Neutrophil (primary cell): Measurements from ENCODE around the gene COL6A2.

ENCODE experiments used
- H3K27ac ChIP-seq: fragments of 200-600 bp; sonication (generic); 2 replicates; pipeline ENCODE4 v1.5.1; 2016; ENCODE audit warnings: mild to moderate bottlenecking, moderate library complexity
- H3K27me3 ChIP-seq: fragments of 200-600 bp; sonication (generic); 2 replicates; pipeline ENCODE4 v1.6.0; 2016; ENCODE audit warnings: mild to moderate bottlenecking
- H3K36me3 ChIP-seq: fragments of 200-600 bp; sonication (generic); 2 replicates; pipeline ENCODE4 v1.5.1; 2017
- H3K4me1 ChIP-seq, 2 experiments: fragments of 200-600 bp in 1 of 2; sonication (generic) in 1 of 2; 1 replicate in 1 of 2; 2 replicates in 1 of 2; pipeline versions ENCODE4 v1.5.1 to v1.6.1; 2013 to 2016; ENCODE audit warnings: low read depth in 1 of 2, low read length in 1 of 2, mild to moderate bottlenecking in 1 of 2, moderate library complexity in 1 of 2; ENCODE audit not compliant: control insufficient read depth in 1 of 2, insufficient read depth in 1 of 2
- H3K4me3 ChIP-seq, 2 experiments: fragments of 200-600 bp in 1 of 2; sonication (generic) in 1 of 2; 1 replicate in 1 of 2; 2 replicates in 1 of 2; pipeline ENCODE4 v1.5.1; 2013 to 2016; ENCODE audit warnings: low read depth in 1 of 2, low read length in 1 of 2, mild to moderate bottlenecking in 1 of 2, moderate library complexity in 1 of 2
- H3K9me3 ChIP-seq: fragments of 200-600 bp; sonication (generic); 2 replicates; pipeline ENCODE4 v1.5.1; 2016
- TF ChIP-seq, protein P1 (sequence below): fragments of 200-600 bp; sonication (generic); IDR thresholded peaks from 2 replicates; pipeline ENCODE4 v1.5.1; 2016; ENCODE audit warnings: antibody characterized with exemption

The COL6A2 gene

DNA sequence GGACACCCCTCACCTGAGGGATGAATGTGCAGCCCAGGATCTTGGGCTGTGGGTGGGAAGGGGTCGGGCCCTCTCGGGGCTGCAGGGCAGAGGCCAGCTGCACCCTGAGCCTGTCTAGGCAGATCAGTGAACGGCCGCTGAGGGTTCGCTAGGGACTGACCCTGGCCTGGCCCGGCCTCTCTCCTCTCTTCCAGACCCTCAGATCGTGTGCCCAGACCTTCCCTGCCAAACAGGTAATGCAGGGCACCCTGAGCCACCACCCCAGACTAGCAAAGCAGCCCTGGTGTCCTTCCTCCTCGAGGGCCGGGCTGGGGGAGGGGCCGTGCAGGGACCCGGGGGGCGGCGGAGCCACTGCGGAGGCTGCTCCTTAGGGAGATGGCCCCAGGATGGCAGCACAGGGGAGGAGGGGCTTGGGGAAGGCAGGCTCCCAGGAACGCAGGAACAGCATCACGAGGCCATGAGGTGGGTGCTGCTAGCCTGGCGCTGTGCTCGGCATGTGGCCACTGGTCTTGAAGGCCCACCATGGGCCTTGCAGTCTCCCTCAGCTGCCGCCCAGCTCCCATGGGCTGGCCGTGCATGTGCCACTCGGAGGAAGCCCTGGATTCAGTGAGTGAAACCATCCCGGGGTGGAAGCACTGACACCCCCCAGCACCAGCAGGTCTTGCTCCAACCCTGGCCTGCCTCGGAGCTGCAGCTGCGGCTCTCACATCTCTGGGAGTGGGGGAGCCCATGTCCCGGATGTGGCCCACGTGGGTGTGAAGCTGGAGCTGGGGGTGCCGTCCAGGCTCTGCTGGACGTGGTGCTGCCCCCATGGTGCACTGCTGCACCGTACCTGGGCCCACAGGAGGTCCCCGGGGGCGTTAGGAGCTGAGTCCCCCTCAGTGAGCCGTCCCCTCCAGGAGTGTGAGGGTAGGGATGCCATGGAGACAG is 28.7 kb downstream of the COL6A2 start:
- H3K27ac ChIP-seq: no peak overlapping the region
- TF ChIP-seq, protein P1, sequence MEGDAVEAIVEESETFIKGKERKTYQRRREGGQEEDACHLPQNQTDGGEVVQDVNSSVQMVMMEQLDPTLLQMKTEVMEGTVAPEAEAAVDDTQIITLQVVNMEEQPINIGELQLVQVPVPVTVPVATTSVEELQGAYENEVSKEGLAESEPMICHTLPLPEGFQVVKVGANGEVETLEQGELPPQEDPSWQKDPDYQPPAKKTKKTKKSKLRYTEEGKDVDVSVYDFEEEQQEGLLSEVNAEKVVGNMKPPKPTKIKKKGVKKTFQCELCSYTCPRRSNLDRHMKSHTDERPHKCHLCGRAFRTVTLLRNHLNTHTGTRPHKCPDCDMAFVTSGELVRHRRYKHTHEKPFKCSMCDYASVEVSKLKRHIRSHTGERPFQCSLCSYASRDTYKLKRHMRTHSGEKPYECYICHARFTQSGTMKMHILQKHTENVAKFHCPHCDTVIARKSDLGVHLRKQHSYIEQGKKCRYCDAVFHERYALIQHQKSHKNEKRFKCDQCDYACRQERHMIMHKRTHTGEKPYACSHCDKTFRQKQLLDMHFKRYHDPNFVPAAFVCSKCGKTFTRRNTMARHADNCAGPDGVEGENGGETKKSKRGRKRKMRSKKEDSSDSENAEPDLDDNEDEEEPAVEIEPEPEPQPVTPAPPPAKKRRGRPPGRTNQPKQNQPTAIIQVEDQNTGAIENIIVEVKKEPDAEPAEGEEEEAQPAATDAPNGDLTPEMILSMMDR: no peak
- no peak overlapping the region for H3K4me3 ChIP-seq
- H3K4me1 ChIP-seq: no peaks in the 10 kb centered on the region
- no peaks in the 10 kb centered on the region for H3K36me3 ChIP-seq
- no peaks in the 10 kb centered on the region for H3K9me3 ChIP-seq
- no peaks in the 10 kb centered on the region for H3K27me3 ChIP-seq

DNA sequence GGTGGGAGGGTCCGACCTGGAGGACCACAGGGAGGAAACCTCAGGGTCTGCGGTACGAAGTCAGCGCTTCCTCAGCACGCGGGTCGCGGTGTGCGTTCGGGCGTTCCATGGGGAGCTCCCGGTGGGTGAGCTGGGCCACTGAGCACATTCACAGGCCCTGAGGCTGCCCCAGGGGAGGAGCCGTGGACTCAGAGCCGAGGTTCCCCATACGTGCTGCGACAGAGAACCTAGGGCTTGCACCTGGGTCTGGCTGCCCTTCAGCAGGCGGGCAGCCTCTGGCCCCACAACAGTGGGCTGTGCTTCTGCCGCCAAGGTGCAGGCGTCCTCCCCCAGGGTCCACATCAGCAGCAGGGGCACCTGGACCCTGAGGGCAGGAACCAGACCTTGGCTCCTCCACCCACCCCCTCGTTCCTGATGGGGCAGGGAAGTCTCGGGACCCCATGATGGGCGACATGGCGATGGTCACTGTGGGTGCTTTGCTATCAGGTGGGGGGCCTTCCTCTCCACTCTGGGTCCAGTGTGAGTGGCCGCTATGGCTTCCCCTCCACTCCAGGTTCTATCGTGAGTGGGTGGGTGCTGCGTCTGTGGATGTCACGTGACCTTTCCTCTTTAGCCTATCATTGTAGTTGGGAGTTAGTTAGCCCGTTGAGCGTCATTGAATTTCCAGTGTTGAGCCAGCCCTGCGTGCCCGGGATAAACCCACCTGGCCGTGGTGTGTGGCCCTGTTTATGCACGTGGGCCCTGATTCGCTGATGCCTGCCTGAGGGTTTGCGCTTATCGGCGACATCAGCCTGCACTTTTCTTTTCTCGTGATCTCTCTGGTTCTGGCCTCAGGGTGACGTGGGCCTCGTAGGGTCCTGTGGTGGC is 29.6 kb downstream of the COL6A2 start:
- Histone ChIP-seq H3K9me3 (no peaks in the 10 kb centered on the region), H3K4me1 (no peaks in the 10 kb centered on the region), H3K27ac (no peak overlapping the region), H3K36me3 (no peaks in the 10 kb centered on the region), H3K4me3 (no peak overlapping the region), H3K27me3 (no peaks in the 10 kb centered on the region)
- TF ChIP-seq, protein P1: no peak

DNA sequence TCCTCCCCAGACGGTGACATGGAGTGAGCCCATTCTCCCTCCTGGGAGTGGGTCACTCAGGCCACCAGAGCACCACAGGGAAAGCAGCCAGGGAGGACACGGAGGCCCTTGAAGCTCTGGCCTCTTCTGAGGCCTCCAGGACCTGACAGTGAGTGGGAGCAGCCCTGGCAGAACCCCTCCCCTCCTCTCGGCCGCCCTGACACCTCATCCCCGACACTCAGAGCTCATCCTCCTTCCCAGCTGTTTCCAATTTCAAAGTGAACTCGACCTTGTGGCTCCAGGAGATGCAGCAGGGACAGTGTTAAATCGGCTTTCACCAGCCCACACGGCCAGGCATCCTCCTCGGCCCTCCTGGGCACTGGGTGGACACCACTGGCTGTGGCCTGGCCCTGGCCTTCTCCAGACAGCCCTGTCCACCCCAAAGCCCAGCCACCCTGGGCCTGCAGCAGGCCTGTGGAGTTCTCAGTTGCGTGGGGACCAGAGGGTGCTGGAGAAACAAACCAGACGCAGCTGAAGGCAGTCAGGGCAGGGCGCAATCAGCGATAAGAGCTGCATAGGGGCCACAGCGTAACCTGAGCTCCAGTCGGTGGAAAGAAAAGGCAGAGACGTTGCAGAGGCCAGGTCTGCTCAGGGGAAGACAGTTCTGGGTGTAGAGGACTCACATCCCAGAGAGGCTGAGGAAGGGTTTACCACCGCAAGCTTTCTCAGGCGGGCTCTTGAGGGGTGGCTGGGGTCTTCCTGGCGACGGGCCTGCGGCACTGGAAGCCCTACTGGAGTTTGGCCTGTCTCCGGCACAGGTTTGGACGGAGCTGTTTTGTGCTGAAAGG is 30.4 kb downstream of the COL6A2 start:
- Histone ChIP-seq H3K36me3 (no peaks in the 10 kb centered on the region), H3K4me3 (no peak overlapping the region)

DNA sequence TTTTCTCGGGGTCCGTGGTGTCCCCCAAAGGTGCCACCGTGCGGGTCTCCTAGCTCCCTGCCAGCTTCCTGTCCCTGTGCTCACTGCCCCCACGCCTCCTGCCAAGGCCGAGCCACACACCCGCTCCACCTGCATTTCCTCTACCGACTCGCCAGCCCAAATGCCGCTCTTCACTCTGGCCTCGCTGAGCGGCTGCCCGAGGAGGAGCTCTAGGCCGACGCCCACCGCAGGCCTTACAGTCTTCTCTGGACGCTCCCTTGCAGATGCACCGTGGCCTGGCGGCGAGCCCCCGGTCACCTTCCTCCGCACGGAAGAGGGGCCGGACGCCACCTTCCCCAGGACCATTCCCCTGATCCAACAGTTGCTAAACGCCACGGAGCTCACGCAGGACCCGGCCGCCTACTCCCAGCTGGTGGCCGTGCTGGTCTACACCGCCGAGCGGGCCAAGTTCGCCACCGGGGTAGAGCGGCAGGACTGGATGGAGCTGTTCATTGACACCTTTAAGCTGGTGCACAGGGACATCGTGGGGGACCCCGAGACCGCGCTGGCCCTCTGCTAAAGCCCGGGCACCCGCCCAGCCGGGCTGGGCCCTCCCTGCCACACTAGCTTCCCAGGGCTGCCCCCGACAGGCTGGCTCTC is 31.1 kb downstream of the COL6A2 start:
- H3K27me3 ChIP-seq: no peaks in the 10 kb centered on the region
- TF ChIP-seq, protein P1: no peak
- no peaks in the 10 kb centered on the region for H3K9me3 ChIP-seq
- H3K4me1 ChIP-seq: no peaks in the 10 kb centered on the region
- H3K27ac ChIP-seq: no peak overlapping the region
- no peaks in the 10 kb centered on the region for H3K36me3 ChIP-seq
- H3K4me3 ChIP-seq: no peak overlapping the region

More for the DNA sequence above, 30.4 kb downstream of the COL6A2 start:
- no peak overlapping the region for H3K27ac ChIP-seq
- no peaks in the 10 kb centered on the region for H3K27me3 ChIP-seq
- H3K9me3 ChIP-seq: no peaks in the 10 kb centered on the region
- TF ChIP-seq, protein P1: no peak
- H3K4me1 ChIP-seq: no peaks in the 10 kb centered on the region
